Erythroblast (primary cell): Measurements from ENCODE around the gene CNDP2.

ENCODE experiments used
- DNase-seq, 2 experiments: peaks; one replicate each; lab custom pipeline; 2025; lab: John Stamatoyannopoulos, UW
- GATA1 ChIP-seq: IDR thresholded peaks from 2 replicates; pipeline ENCODE4 v1.6.1; 2011; ENCODE audit warnings: low read depth, mild to moderate bottlenecking, control low read depth, low read length, moderate library complexity
- POLR2A ChIP-seq: IDR thresholded peaks from 2 replicates; pipeline ENCODE4 v1.6.1; 2011; ENCODE audit warnings: mild to moderate bottlenecking, low read length

CNDP2 gene

DNA sequence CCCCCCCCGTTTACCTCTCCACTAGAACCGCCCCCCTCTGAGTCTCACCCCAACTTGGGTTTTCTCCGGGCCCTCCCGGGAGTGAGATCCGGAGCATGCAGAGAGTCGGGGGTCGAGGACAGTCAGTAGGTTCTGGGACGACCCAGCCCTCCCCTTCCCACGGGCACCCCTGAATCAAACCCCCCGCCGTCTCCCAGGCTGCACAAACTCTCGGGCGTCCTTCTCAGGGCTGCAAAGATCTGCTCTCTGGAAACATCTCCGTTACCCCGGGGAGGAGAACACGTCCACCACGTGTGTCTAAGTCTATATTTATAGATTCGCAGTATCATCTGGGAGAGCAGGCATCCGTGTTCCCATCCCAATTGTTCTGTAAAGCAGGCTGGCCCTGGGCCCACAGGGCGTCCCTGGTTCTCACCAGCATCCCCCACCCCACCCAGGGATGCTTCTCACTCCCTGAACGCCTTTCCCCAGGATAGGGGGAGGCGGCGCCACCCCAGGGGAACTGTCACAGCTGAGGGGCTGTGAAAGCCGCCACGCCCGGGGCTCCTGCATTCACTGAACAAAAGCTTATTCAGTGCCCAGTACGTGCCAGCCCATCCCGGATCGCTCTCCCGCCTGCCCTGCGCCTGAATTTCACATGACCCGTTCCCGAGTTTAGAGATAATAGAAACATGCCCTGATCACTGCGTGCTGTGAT, 38.3 kb upstream of the CNDP2 start:
- no peak for DNase-seq
- no peak for TF ChIP-seq GATA1
- TF ChIP-seq POLR2A: no peak

DNA sequence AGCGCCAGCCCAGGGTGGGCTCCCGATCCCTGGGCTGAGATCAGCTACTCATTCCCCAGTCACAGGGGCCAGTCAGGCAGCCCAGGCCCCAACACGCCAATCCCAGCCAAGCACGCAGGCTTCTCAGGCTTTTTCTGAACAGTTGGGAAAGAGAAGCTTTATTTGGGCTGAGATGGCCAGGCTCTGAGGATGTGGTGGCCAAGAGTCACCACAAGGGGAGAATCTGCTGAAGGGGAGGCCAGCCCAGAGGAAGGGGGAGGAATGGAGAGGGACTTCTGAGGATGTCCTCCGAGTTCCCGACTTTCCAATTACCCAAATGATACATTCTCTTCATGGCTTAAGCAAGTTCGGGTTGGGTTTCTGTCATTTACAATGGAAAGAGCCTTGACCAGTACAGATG, 36.3 kb upstream of the CNDP2 start:
- TF ChIP-seq POLR2A: no peak
- TF ChIP-seq GATA1: no peak
- no peak for DNase-seq

DNA sequence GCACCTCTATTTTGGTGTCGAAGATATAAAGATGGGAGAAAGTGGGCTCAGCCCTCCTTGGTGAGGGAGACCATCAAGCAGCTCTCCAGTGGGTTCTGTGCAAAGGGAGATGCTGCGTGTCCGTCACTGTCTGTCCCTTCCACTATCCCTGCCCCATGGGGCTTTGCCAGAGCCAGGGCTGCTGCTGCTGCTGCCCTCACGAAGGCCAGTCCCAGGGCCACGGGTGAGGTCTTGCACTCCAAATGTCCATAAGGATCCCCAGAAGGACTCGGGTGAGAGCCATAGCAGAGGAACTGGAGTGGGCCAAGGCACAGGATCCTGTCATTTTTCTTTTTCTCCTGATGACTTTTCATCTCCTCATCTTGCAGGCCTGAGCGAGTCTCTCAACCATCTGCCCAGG, 35.3 kb upstream of the CNDP2 start:
- TF ChIP-seq GATA1: no peak
- TF ChIP-seq POLR2A: no peak
- no peak for DNase-seq

DNA sequence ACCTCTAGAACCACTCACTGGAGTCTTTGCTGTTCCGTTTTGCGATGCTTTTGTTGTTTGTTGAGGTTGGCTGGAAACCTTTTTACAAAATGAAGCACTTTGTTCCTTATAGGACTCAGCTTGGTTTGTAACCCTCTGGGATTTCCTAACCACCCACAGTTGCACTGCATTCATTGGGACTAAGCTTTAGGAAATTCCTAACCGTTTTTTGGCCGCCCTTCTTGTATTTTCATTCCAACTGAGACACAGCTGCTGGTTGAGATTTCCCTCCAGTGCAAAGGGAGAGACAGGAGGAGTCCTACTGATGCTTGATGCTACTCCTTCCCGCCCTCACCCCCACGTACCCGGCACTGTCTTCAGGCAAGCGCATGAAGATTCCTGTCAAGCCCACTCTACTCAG, 32.9 kb upstream of the CNDP2 start:
- TF ChIP-seq POLR2A (no peak), GATA1 (no peak)
- no peak for DNase-seq

DNA sequence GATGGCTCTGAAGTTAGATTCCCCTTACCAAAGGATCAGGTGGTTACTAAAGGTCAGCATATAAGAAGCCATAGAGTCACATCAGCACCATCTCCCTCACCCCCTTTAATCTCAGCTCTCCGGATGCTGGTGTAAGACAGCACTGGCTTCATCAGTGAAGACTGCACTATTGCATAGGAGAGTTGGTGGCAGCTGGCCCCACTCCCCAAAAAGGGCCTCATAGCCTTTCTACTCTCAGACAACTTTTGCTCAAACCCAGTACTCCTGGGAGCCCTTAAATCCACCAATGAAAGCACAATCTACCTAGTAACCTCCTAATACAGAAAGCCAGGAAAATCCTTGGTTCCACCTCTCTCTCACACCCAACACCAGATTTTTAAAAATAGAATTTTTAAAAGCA, 32.2 kb upstream of the CNDP2 start:
- TF ChIP-seq POLR2A (no peak), GATA1 (no peak)
- DNase-seq: no peak

DNA sequence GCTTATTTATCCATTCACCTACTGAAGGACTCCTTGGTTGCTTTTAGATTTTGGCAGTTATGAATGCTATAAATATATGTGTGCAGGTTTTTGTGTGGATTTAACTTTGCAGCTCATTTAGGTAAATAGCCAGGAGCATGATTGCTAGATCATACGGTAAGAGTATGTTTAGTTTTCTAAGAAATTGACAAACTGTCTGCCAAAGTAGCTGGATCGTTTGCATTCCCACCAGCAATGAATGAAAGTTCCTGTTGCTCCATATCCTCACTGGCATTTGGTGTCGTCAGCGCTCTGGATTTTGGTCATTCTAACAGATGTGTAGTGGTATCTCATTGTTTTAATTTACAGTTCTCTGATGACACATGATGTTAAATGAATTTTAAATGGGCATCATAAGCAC, 30.4 kb upstream of the CNDP2 start:
- no peak for DNase-seq
- TF ChIP-seq GATA1: no peak
- no peak for TF ChIP-seq POLR2A

DNA sequence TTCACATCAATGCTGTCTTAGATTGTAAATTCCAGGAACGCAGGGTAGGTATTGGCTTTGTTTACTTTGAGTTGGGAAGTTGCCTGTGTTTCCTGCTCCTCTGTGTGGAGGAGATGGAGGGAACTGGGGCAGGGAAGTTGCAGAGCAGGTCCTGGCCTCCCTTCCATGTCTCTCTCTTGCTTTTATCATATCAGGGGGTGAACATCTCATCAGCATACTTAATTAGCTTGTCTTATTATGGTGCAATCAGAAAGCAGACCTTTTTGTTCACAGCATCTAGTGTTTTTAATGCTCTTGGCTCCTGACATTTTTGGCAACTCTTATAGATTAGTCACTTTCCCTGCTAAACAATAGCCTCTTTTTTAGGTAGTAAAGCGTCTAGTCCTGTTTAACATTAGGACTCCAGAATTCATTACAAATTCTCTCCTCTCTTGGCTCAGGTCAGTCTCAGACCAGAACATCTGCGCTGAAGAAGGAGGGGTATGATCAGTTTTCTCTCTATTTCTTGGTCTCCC, 27.6 kb upstream of the CNDP2 start:
- DNase-seq: no peak

DNA sequence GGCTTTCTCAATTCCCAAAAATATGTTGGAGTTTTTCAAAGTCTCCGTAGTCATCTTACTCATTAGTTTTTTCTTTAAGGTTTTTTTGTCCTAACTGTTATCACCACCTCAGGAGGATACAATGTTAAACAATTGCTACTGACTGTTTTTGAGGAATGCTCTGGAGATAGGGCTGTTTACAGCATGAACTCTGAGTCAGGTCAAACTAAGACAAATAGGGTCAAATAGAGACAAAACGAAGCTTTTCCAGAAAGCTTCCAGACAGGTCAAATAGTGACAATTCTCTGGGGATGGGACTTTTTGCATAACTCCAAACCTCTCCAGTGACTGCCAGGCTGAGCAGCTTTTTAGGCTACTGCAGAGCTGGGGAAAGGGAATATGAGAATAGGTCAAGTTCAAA, 23.9 kb upstream of the CNDP2 start:
- TF ChIP-seq GATA1 (no peak), POLR2A (no peak)
- DNase-seq: no peak

More for the DNA sequence above, 27.6 kb upstream of the CNDP2 start:
- TF ChIP-seq GATA1 (no peak), POLR2A (no peak)

DNA sequence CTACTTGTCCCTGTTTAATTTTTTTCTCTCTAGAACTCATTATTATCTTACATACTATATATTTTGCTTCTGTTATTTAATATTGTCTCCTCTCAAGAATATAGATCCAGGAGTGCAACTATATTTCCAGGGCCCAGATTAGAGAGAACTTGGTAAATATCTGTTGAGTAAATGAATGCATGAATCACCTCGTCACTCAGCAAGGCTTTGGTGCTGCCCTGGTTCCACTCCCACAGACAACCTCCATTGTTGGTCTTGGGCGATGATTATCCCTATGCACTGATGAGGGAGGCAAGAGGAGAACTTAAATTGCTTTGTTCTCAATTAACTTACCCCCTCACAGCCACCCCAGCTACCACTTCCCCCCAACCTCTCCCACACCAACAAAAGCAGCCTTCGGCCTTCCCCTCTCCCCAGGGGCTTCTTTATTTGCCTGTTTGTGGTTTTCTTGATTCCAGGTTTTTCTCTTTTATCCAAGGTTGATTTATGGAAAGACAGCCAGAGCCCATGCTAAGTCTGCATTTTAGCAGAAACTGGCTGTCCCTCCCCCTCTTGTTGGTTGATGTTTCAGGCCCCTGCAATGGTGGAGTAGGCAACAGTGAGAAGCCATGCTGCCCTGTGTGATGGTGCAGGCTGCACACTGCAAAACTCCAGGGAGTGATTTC, 22.1 kb upstream of the CNDP2 start:
- TF ChIP-seq POLR2A (no peak), GATA1 (no peak)
- no peak for DNase-seq

DNA sequence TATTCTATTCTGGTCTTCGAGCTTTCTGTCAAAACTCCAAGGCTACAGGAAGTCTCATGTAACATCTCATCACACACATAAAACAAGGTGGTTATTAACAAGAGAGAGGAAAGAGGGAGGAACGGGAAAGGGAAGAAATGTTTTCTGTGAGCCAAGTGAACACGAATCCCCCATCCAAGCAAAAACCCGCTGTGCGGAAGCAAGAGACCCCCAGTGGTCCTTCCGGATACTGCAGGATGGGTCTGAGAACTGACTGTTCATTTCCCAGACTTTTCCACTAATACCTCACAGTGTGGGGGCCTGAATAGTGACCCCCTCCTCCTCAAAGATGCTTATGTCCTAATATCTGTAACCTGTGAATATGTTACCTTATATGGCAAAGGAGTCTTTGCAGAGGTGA, 20.0 kb upstream of the CNDP2 start:
- TF ChIP-seq POLR2A: no peak
- no peak for TF ChIP-seq GATA1
- peak; percentile 28 to 30 for DNase-seq

DNA sequence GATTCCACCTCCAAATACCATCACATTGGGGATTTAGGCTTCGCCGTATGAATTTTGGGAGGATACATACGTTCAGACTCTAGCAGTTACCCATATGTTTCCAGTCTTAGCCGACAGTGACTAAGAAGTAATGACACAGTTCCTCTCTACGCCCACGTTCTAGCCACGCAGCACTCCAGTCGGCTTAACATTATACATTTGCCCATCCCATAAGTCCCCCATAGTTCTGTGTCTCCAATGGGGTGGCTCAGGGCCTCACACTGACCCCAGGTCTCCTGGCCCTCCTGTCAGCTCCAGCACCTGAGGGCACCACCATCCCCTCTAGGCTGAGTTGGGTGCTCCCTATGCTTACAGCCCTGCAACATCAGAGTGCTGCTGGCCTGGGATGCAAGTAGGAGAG, 18.4 kb upstream of the CNDP2 start:
- no peak for DNase-seq
- TF ChIP-seq GATA1 (no peak), POLR2A (no peak)

DNA sequence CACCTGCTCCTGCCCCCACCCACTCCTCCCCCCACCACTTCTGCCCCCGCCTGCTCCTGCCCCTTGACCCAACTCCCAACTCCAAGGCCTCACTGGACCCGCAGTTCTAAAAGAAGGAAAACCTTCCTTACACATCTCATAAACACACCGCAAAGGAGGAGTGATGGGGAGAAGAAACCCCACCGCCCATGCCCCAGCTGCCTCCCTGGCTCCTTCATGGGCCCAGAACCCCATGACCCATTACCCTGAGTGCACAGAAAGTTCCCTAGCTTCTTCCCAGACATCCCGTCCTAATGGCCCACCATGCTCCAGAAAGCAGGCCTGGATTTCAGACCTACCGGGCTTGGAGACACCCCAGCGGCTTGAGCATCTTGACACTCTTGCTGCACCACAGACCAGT, 17.8 kb upstream of the CNDP2 start:
- DNase-seq: no peak

DNA sequence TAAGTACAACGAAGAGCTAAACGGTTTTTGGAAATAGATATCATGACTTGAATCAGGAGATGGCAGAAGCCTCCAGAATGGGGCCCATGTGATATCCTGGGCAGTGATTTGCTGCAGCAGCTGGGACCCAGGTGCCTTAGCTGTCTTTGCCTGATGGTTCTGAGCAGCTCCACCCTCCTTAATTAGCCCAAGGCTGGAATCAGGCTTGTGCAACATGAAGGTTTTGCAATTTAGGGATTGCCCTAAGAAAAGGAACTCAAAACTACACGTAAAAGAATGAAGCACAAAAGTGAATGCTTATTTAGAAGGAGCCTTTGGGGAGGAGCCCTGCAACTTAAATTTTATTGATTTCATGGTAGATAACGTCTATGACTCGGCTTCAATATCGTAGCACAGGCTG, 17.3 kb upstream of the CNDP2 start:
- DNase-seq: no peak
- TF ChIP-seq GATA1 (no peak), POLR2A (no peak)

More for the DNA sequence above, 17.8 kb upstream of the CNDP2 start:
- TF ChIP-seq POLR2A (no peak), GATA1 (no peak)

DNA sequence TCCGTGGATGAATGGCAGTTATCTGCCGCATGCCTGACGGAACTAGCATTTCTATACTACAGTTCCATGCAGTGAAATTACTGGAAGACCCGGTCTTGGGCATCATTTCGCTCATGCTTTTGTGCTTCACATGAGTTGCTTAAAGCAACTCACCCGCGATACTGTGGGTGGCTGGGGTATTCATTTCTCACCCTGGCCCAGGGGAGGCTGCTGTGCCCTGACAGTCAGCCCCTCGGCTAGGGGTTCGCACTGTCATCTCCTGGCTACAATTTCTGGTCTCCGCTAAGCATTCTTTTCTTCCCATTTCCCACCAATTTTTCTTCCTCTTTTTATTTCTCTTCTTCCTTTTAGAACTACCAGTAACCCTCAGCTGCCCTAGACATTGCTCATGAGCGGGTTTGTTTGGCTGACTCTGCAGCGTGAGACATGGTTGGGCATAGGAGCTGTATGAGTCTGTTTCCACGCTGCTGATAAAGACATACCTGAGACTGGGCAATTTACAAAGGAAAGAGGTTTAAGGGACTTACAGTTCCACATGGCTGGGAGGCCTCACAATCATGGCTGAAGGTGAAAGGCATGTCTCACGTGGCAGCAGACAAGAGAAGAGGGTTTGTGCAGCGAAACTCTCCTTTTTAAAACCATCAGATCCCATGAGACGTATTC, 16.5 kb upstream of the CNDP2 start:
- TF ChIP-seq POLR2A (no peak), GATA1 (no peak)
- DNase-seq: no peak

DNA sequence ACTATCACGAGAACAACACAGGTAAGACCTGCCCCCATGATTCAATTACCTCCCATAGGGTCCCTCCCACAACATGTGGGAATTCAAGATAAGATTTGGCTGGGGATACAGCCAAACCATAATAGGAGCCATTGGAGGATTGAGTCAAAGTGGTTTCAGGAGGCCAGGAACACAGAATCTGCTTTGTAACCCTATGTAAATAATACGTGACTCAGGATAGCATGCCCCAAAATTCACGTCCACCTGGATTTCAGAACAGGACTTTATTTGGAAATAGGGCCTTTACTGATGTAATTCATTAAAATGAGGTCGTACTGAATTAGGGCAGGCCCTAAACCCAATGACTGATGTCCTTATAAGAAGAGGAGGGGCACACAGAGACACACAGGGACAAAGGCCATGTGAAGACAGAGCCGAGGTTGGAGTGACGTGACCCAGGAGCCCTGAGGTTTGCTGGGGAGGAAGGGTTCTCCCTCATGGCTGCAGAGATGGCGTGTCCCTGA, 16.0 kb upstream of the CNDP2 start:
- DNase-seq: peak; percentile 22 to 45
- TF ChIP-seq POLR2A (no peak), GATA1 (no peak)
